GM23338 (cell line): ENCODE results near the gene ANGPTL7.

Source experiments
- EZH2 ChIP-seq: fragments of 200-600 bp; sonication (generic); IDR thresholded peaks from one replicate; pipeline ENCODE4 v1.8.0; 2017; ENCODE audit warnings: antibody characterized with exemption, mild to moderate bottlenecking, low read depth; ENCODE audit not compliant: unreplicated experiment
- TF ChIP-seq, protein P1 (sequence below), 2 experiments: fragments of 200-600 bp in 1 of 2; sonication (generic) in 1 of 2; conservative IDR thresholded peaks; 2 replicates each; pipeline versions ENCODE4 v1.5.1 to v1.6.1; 2016 to 2017; ENCODE audit warnings: antibody characterized with exemption in 2 of 2, low read depth in 2 of 2, mild to moderate bottlenecking in 2 of 2, moderate library complexity in 1 of 2

DNA sequence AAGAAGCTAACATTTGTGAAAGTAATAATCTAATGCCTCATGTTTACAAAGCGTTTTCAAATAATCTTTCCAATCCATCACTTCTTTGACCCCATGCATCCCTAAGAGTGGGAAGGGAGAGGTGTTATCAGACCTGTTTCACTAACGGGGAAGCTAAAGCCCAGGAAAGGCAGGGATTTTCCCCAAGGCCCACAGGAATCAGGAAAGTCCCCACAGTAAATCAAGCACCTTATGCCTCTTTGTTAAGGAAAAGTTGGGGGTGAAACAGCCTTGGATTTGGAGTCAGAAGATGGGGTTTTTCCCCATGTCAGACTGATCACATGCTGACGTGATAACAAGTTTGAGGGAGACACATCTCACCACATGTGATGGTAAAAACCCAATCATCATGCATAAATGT lies 20.0 kb upstream of the ANGPTL7 start:
- TF ChIP-seq, protein P1, sequence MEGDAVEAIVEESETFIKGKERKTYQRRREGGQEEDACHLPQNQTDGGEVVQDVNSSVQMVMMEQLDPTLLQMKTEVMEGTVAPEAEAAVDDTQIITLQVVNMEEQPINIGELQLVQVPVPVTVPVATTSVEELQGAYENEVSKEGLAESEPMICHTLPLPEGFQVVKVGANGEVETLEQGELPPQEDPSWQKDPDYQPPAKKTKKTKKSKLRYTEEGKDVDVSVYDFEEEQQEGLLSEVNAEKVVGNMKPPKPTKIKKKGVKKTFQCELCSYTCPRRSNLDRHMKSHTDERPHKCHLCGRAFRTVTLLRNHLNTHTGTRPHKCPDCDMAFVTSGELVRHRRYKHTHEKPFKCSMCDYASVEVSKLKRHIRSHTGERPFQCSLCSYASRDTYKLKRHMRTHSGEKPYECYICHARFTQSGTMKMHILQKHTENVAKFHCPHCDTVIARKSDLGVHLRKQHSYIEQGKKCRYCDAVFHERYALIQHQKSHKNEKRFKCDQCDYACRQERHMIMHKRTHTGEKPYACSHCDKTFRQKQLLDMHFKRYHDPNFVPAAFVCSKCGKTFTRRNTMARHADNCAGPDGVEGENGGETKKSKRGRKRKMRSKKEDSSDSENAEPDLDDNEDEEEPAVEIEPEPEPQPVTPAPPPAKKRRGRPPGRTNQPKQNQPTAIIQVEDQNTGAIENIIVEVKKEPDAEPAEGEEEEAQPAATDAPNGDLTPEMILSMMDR (conservative IDR thresholded peaks at IDR 0.05; ENCODE audit: low read depth in 2 of 2): no peak
- no peak for TF ChIP-seq EZH2
